H1 (cell line): ENCODE data around the gene PSME1. TPM values are rescaled to one million over a fixed set of nuclear protein-coding genes. Genes with fewer than 3 reads are reported as not detected.

Experiments used
- ATF2 ChIP-seq: IDR thresholded peaks from 2 replicates; pipeline ENCODE4 v1.6.1; 2012; ENCODE audit warnings: low read length, inconsistent platforms
- polyA plus RNA-seq, 7 experiments: library from polyadenylated mRNA; depleted of rRNA in 3 of 7; stranded (reverse) in 5 of 7; unstranded in 2 of 7; fragments of >200 nt in 5 of 7; fragments of 200-250 nt in 2 of 7; gene quantifications; 1 replicate in 5 of 7; 2 replicates in 1 of 7; 4 replicates in 1 of 7; pipeline versions ENCODE4 v1.2.1 to v1.2.3, GENCODE V29; 2011 to 2013; ENCODE audit warnings: missing spikeins in 2 of 7, mixed read lengths in 2 of 7
- total RNA-seq: library from RNA; stranded (reverse); fragmentation: NEBNext Ultra II Directional; extraction: Animal tissue kit (Norgen Biotek cat#: 25700); gene quantifications from 2 replicates; pipeline ENCODE4 v1.2.1, GENCODE V29; 2021

Gene PSME1
- total and polyA plus RNA-seq, 2 of the 8 experiments (the other 6 are each of a cell fraction or from before 2014, with no cell fraction given): 74.9 to 85.9 TPM

DNA sequence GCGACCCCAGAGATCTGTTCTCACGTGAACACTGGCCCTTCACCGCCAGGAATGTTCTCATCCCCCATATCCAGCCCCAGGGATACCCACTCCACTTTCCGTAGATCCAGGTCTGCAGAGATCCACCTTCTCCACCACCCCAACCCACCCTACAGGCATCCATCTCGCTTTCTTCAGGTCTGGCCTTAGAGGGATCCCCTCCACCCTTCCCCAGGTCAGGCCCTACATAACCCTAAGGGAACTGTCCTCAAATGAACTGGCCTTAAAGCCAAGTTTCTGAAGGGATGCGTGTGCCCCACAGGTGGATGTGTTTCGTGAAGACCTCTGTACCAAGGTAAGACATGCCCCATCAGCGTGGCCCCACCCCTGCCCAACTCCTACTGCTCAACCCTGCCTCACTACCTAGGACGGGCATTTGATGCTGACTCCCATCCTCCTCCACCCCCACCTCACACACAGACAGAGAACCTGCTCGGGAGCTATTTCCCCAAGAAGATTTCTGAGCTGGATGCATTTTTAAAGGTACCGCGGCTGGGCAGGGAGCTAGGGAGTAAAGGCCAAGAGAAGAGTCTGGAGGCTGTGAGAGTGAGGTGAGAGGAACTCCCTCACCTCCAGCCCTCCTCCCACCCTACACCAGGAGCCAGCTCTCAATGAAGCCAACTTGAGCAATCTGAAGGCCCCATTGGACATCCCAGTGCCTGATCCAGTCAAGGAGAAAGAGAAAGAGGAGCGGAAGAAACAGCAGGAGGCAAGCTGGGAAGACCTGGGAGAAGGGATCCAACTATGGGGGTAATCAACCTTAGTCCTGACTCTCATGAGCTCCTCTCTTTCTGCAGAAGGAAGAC is 912 bp downstream of the PSME1 start (continued):
- TF ChIP-seq ATF2: no peak
